AG09309 (cell line): ENCODE measurements around the gene LYRM1.
"Not testable (repeated sequence)": the region's sequence is repeated elsewhere in the genome, so short reads cannot be mapped to it uniquely, and the experiment has no call there.

Experiments
- DNase-seq: peaks from one replicate; pipeline ENCODE4 v3.0.0-alpha.2; 2010; ENCODE audit warnings: low read depth
- H3K4me3 ChIP-seq: 2 replicates; pipeline ENCODE4 v1.5.1; 2011; ENCODE audit warnings: mild to moderate bottlenecking, low read depth, low read length, moderate library complexity; ENCODE audit not compliant: control insufficient read depth
- TF ChIP-seq, protein P1 (sequence below): IDR thresholded peaks from 2 replicates; pipeline ENCODE4 v1.5.1; 2011; ENCODE audit warnings: mild to moderate bottlenecking, low read depth, low read length, inconsistent platforms; ENCODE audit not compliant: insufficient read depth, control insufficient read depth; ENCODE audit errors: missing control alignments

The LYRM1 gene

DNA sequence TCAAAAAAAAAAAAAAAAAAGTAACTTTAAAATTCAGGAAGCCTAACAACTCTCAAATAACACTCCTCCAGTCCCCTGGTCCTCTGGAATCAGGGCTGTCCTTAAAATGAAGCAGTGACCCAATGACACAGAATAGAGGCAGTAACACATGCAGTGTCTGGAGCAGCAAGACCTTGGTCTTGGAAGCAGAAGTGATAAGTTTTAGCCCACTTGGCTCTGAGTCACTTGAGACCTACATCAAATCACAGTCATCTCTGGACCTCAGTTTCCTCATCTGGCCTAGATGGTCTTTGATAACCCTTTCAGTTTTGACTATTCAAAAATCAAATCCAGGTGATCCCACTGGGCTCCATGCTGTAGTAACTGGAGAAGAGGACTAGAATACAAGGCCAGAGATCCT, 39.0 kb downstream of the LYRM1 start:
- H3K4me3 ChIP-seq, result no peak overlapping the region
- TF ChIP-seq, protein P1, sequence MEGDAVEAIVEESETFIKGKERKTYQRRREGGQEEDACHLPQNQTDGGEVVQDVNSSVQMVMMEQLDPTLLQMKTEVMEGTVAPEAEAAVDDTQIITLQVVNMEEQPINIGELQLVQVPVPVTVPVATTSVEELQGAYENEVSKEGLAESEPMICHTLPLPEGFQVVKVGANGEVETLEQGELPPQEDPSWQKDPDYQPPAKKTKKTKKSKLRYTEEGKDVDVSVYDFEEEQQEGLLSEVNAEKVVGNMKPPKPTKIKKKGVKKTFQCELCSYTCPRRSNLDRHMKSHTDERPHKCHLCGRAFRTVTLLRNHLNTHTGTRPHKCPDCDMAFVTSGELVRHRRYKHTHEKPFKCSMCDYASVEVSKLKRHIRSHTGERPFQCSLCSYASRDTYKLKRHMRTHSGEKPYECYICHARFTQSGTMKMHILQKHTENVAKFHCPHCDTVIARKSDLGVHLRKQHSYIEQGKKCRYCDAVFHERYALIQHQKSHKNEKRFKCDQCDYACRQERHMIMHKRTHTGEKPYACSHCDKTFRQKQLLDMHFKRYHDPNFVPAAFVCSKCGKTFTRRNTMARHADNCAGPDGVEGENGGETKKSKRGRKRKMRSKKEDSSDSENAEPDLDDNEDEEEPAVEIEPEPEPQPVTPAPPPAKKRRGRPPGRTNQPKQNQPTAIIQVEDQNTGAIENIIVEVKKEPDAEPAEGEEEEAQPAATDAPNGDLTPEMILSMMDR, result no peak
- no peak for DNase-seq

DNA sequence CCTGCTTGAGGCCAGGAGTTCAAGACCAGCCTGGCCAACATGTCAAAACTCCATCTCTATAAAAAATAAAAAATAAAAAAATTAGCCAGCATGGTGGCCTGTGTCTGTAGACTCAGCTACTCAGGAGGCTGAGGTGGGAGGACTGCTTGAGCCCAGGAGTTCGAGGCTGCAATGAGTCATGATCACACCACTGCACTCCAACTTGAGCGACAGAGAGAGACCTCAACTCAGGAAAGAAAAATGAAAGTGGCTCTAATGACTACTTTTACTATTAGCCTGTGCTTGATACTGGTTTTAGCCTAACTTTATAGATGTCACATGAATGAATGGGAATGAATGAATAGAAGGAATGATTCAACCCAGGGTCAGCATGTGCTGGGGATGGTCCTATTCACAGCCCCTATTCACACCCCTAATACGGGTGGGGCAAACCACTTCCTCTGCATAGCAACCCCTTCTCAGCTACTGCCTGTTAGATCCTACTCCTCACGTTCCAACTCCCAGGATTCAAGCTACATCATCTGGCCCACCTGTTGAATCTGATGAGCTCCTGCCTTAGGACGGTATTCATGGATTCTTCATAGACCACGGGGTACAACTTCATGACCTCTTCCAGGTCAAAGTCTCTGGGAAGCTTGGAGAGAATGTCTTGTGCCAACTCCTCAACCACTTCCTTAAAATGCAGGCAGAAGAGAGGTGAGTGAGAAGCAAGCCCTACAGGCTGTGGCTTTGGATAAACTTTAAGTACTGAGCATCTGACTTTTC, 40.5 kb downstream of the LYRM1 start:
- TF ChIP-seq, protein P1, result no peak
- DNase-seq, result no peak
- no peak overlapping the region for H3K4me3 ChIP-seq

DNA sequence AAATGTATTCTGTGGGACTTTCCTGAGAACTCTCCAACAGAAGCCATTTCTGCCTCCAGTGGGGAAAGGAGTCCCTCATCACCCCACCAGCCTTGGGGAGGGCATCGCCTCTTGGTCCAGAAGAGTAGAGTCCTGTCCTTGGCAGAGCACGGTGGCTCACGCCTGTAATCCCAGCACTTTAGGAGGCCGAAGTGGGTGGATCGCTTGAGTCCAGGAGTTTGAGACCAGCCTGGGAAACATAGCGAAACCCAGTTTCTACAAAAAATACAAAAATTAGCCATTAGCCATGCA, 41.0 kb downstream of the LYRM1 start:
- TF ChIP-seq, protein P1, result no peak
- H3K4me3 ChIP-seq, result no peak overlapping the region
- no peak for DNase-seq

DNA sequence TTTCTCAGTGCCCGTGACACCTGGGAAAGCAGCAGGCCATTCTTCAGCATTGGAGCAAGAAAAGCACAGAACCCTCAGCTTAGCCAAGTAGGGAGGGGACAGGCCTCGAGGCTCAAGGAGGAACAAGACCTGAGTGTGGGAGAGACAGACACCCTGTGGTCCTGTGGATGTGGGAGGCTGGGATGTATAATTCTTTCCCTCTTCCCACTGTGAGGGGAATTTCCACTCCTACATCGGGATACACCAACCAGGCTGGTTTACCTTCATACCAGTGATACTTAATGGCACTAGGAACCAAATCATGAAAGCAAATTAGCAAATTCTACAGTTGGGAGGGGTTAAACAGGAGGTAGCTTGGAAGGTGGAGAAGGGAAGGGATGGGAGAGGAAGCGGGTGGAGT, 41.7 kb downstream of the LYRM1 start:
- no peak overlapping the region for H3K4me3 ChIP-seq
- TF ChIP-seq, protein P1, result no peak
- DNase-seq, result no peak

DNA sequence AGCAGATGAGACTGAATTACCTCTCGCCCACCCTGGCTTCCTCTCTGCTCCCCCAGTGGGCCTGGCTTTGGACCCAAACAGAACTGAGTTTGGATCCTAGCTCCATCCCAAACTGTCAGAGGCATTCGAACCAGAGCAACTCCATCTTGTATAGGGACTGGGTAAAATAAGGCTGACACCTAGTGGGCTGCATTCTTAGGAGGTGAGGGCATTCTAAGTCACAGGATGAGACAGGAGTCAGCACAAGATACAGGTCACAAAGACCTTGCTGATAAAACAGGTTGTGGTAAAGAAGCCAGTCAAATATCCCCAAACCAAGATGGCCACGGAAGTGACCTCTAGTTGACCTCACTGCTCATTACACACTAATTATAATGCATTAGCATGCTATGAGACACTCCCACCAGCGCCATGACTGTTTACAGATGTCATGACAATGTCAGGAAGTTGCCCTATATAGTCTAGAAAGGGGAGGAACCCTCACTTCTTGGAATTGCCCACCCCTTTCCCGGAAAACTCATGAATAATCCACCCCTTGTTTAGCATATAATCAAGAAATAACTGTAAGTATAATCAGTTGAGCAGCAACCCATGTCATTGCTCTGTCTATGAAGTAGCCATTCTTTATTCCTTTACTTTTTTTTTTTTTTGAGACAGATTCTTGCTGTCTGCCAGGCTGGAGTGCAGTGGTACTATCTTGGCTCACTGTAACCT, 44.4 kb downstream of the LYRM1 start:
- no peak for DNase-seq

DNA sequence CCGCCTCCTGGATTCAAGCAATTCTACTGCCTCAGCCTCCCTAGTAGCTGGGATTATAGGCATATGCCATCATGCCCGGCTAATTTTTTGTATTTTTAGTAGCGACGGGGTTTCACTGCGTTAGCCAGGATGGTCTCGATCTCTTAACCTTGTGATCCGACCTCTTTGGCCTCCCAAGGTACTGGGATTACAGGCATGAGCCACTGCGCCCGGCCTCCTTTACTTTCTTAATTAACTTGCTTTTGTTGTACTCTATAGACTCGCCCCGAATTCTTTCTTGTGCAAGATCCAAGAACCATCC, 45.0 kb downstream of the LYRM1 start:
- not testable (repeated sequence) for H3K4me3 ChIP-seq, DNase-seq

More for the DNA sequence above, 44.4 kb downstream of the LYRM1 start:
- H3K4me3 ChIP-seq, result no peak overlapping the region
- TF ChIP-seq, protein P1, result no peak

DNA sequence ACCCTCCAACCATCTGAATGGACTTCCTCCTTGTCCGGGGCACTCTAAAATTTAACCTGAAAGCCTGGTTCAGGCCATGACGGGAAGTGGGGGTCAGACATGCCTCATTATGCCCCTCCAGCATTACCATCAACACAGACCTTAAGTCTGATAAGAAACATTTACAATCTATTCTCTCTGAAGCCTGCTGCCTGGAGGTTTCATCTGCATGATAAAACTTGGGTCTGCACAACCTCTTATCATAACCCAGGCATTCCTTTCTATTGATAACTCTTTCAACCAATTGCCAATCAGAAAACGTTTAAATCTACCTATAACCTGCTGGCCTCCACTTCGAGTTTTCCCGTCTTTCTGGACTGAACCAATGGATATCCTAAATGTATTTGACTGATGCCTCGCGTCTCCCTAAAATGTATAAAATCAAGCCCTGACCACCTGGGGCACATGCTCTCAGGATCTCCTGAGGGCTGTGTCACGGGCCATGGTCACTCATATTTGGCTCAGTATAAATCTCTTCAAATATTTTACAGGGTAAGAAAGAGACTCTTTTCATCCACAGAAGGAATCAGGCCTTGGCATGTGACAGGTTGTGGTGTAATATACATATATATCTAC, 45.6 kb downstream of the LYRM1 start:
- no peak overlapping the region for H3K4me3 ChIP-seq
- TF ChIP-seq, protein P1, result no peak
- no peak for DNase-seq
